HUES64 (cell line): Measurements from ENCODE around the gene F12. TPM values are rescaled to one million over a fixed set of nuclear protein-coding genes. Genes with fewer than 3 reads are reported as not detected.

ENCODE experiments used
- H3K27ac ChIP-seq: 2 replicates; pipeline ENCODE4 v1.7.0; 2013; ENCODE audit warnings: low read depth, low read length, inconsistent platforms
- H3K27me3 ChIP-seq: 2 replicates; pipeline ENCODE4 v1.6.1; 2013; ENCODE audit warnings: mild to moderate bottlenecking, low read length; ENCODE audit not compliant: insufficient read depth
- H3K36me3 ChIP-seq: 2 replicates; pipeline ENCODE4 v1.6.1; 2013; ENCODE audit warnings: mild to moderate bottlenecking, low read length; ENCODE audit not compliant: insufficient read depth
- H3K4me1 ChIP-seq: 2 replicates; pipeline ENCODE4 v1.6.1; 2013; ENCODE audit warnings: mild to moderate bottlenecking, low read length, moderate library complexity; ENCODE audit not compliant: insufficient read depth
- H3K4me3 ChIP-seq: 2 replicates; pipeline ENCODE4 v1.5.1; 2013; ENCODE audit warnings: mild to moderate bottlenecking, low read length, moderate library complexity
- H3K9ac ChIP-seq: 2 replicates; pipeline ENCODE4 v1.6.1; 2013; ENCODE audit warnings: mild to moderate bottlenecking, low read depth, low read length
- H3K9me3 ChIP-seq: 2 replicates; pipeline ENCODE4 v1.6.1; 2013; ENCODE audit warnings: low read depth, low read length; ENCODE audit not compliant: insufficient read depth
- WGBS: fragments of 150-250, 120-280 bp; methylation state at CpG from one replicate; pipeline ENCODE4 v1.1.7; 2013; ENCODE audit warnings: missing lambda C conversion rate; 5-methylcytosine and 5-hydroxymethylcytosine counted together
- polyA plus RNA-seq, 2 experiments: library from polyadenylated mRNA; stranded (reverse); fragments of 50-300 nt; gene quantifications; one replicate each; pipeline ENCODE4 v1.2.3, GENCODE V29; 2013

Gene F12
- 0.60 TPM for polyA plus RNA-seq (2013, experiment 1 of 2)
- polyA plus RNA-seq (2013, experiment 2 of 2): 1.4 TPM

DNA sequence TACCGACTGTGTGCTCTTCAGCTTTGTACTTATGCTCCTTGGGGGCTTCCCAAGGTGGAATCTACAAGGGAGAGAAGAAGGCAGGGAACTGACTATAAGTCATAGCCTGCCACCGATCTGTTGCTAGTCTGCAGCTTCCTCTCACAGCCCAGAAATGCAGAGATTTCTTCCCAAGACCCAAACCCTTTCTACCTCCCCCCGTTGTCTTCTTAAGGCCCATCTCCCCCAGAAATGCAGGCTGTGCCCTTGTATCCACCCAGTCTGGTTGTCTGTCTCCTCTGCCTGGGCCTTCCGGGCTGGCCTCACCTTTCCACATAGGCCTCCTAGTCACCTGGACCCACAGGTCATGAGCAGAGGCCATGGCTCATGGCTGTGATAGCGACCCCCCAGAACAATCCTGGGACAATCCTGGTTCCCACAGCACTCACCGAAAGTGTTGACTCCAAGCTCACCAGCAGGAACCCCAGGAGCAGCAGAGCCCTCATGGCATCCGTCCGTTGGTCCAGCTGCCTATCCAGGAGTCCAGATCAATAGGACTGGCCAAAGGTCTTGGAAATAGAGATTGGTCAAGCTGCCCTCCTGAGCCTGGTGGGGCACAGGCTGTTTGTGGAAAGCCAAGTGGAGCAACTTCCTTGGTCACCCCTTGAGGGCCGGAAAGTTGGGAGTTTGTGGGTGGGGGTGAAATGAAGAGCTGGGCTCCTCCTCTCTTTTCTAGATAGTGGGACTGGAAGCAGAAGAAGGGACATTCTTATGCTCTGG, at the start of gene F12:
F12 (minus strand) TSS at position 522 of the 759 bp plus-strand sequence; CDS start at position 485, 37 bp downstream.
- 90% methylated on average over 9 of the region's 9 CpGs for WGBS
- Histone ChIP-seq H3K4me3 (no peak within 1 kb of the TSS), H3K36me3 (no peaks in the 10 kb centered on the region), H3K27me3 (peaks cover 40% of the 10 kb centered on the region), H3K4me1 (no peaks in the 10 kb centered on the region), H3K9ac (no peak within 1 kb of the TSS), H3K9me3 (no peaks in the 10 kb centered on the region), H3K27ac (no peak within 1 kb of the TSS)

DNA sequence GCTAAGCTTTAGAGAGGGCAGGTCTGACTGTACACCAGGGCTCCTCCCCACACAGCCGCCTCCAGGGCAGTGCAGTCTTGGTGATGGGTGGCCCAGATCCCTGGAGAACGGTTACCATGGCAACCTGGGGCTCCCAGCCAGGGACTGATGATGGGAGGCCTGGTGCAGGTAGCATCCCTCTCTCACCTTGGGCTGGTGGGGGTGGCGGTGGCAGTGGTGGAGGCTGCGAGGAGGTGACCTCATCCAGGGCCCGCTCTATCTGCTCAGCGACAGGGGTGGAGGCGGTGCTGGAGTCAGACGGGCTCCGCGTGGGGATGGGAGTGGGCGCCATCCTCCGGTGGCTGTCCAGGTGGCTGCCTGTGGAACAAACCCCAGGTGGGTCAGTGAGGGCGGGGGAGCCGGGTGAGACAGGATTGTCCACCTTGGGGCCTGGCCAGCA, 49.6 kb upstream of the F12 start:
- H3K27me3 ChIP-seq: peaks cover under 1% of the 10 kb centered on the region; the same call in 1 of the 2 replicates
- H3K4me3 ChIP-seq: no peak overlapping the region
- peaks cover 11% of the 10 kb centered on the region; the same call in 1 of the 2 replicates for H3K4me1 ChIP-seq
- peaks cover 62% of the 10 kb centered on the region for H3K36me3 ChIP-seq
- H3K9ac ChIP-seq: no peak overlapping the region
- 0 out of 2 replicates have a peak overlapping the region, but pooled peaks have one; percentile 25 for H3K27ac ChIP-seq
- WGBS: 95% methylated on average over 14 of the region's 14 CpGs
- H3K9me3 ChIP-seq: no peaks in the 10 kb centered on the region

DNA sequence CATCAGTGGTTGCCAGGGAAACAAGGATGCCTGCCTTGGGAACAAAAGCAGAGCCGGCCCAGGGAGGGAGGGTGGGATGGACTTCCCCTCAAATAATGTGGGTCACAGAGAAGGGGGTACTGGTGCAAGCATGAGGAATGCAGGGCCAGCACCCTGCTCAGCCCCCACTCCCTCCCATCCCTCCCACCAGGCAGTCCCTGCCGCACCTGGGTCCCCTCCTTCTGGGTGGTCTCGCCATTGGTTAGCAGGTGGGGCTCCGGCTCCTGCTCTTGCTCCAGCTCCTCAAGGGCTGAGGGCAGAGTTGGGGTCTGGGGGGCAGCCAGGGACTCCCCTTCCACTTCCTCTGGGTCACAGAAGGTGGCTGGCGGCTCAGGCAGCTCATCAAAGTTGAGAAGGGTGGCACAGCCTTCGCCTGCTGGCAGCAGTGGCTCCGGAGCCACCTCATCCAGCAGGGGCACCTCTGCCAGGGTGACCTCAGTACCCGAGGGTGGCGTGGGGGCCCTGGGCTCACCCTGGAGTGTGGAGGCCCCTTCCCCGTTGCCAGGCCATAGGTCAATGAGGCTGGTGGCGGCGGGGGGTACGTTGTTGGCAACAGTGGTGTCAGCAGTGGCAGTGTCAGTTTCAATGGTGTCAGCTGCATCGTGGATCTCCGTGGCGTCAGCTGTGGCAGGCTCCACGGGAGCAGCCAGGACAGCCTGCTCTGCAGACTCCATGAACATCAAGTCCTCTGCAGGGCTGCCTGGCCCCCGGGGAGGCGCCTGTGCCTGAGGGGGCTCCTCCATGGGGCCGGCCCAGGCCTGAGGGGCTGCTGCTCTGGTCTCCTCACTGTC, 48.7 kb upstream of the F12 start:
- Histone ChIP-seq H3K4me1 (peaks cover 19% of the 10 kb centered on the region; the same call in 1 of the 2 replicates), H3K27ac (peak overlapping the region; percentile 58; the same call in 1 of the 2 replicates), H3K4me3 (no peak overlapping the region), H3K36me3 (peaks cover 55% of the 10 kb centered on the region), H3K27me3 (peaks cover 8% of the 10 kb centered on the region; the same call in 1 of the 2 replicates), H3K9ac (no peak overlapping the region), H3K9me3 (no peaks in the 10 kb centered on the region)
- WGBS: 87% methylated on average over 20 of the region's 20 CpGs

DNA sequence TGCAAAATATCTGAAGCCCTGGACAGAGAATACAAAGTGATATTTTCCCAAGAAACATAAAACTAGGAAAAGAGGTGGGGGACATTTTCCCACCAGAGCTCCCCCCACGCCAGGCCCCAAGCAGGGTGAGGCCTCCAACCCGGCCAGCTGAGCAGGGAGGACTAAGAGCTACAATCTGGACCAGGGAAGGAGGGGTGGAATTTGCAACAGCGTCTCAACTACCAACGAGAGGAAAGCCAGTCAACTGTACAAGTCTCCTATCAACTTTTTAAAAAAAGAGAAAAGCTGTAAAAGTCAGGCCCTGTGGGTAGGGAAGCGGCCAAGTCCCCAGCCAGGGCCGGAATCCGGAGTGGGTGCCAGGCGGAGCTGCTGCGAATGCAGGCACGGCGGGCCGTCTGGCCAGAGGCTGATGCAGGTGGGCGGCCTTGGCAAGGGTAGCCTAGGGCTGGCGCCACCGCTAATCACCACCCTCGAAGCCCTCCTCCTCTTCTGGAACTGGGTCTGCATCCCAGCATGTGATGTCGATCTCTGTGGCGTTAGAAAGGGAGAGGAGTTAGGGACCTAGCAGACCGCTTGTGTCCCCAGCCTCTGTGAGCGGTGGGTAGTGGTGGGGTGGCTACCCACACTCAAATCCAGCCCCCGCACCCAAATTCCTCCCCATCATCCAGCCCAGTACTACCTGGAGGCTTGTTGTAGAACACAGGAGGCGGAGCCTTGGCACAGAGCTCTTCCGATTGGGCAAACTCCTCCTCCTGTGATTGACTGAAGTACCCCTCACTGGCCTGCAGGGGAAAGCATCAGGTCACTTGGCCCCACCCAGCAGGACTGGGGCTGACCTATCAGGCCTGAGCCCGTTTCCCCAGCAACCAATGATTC, 47.9 kb upstream of the F12 start:
- Histone ChIP-seq H3K4me3 (no peak overlapping the region), H3K27ac (peak overlapping the region; percentile 63; the same call in 1 of the 2 replicates), H3K4me1 (peaks cover 22% of the 10 kb centered on the region; the same call in 1 of the 2 replicates), H3K9me3 (no peaks in the 10 kb centered on the region), H3K36me3 (peaks cover 48% of the 10 kb centered on the region), H3K9ac (no peak overlapping the region), H3K27me3 (peaks cover 8% of the 10 kb centered on the region; the same call in 1 of the 2 replicates)
- WGBS: 84% methylated on average over 19 of the region's 24 CpGs

DNA sequence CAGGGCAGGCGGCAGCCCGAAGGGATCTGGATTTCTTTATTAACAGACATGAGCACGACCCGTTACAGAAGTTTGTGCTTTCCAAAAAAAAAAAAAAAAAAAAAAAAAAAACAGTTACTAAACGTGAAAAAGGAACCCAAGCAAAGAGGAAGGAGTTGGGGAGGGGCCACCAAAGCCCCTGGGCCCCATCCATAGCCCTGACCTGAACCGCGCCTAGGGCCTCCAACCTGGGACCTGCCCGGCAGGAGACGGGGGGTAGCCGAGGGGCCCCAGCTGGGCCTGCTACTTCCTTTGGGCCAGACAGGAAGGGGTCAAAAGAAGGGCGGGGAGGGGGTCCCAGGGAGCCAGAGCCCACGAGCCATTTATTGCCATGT, 47.2 kb upstream of the F12 start:
- Histone ChIP-seq H3K4me3 (no peak overlapping the region), H3K9ac (no peak overlapping the region), H3K4me1 (peaks cover 22% of the 10 kb centered on the region; the same call in 1 of the 2 replicates), H3K27ac (peak overlapping the region; percentile 35; the same call in 1 of the 2 replicates), H3K27me3 (peaks cover 8% of the 10 kb centered on the region; the same call in 1 of the 2 replicates), H3K9me3 (no peaks in the 10 kb centered on the region), H3K36me3 (peaks cover 41% of the 10 kb centered on the region)
- WGBS: 68% methylated on average over 10 of the region's 12 CpGs

DNA sequence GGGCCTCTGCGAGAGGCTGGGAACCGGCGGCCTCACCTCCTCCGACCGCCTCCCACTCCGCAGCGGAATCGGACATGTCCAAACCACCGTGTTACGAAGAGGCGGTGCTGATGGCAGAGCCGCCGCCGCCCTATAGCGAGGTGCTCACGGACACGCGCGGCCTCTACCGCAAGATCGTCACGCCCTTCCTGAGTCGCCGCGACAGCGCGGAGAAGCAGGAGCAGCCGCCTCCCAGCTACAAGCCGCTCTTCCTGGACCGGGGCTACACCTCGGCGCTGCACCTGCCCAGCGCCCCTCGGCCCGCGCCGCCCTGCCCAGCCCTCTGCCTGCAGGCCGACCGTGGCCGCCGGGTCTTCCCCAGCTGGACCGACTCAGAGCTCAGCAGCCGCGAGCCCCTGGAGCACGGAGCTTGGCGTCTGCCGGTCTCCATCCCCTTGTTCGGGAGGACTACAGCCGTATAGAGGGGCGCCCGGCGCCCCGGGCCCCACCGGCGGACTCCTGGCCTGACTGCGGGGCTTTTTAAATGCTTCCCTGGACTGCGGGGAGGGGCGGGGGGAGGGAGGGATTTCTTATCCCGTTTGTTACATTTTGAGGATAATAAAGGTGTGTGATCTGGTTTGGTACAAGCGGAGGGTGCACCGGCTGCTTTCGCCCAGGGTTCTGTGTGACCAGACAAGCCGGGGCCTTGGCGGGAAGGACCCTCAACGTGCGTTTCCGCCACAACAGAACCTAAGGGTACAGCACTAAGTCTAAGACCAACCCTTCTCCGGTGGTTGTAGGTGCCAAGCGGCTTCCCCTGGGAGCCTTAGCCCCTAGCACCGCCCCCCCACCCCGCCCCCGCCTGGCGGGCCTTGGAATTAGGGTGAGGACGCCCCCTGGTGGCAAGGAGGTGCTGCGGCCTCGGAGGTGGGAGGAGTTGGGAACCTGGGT, 46.6 kb upstream of the F12 start:
- 4% methylated on average over 76 of the region's 76 CpGs for WGBS
- peaks cover 8% of the 10 kb centered on the region; the same call in 1 of the 2 replicates for H3K27me3 ChIP-seq
- H3K27ac ChIP-seq: peak overlapping the region; percentile 87
- H3K4me3 ChIP-seq: peak overlapping the region; percentile 64
- H3K9ac ChIP-seq: peak overlapping the region; percentile 88
- peaks cover 38% of the 10 kb centered on the region for H3K36me3 ChIP-seq
- no peaks in the 10 kb centered on the region for H3K9me3 ChIP-seq
- H3K4me1 ChIP-seq: peaks cover 22% of the 10 kb centered on the region; the same call in 1 of the 2 replicates

DNA sequence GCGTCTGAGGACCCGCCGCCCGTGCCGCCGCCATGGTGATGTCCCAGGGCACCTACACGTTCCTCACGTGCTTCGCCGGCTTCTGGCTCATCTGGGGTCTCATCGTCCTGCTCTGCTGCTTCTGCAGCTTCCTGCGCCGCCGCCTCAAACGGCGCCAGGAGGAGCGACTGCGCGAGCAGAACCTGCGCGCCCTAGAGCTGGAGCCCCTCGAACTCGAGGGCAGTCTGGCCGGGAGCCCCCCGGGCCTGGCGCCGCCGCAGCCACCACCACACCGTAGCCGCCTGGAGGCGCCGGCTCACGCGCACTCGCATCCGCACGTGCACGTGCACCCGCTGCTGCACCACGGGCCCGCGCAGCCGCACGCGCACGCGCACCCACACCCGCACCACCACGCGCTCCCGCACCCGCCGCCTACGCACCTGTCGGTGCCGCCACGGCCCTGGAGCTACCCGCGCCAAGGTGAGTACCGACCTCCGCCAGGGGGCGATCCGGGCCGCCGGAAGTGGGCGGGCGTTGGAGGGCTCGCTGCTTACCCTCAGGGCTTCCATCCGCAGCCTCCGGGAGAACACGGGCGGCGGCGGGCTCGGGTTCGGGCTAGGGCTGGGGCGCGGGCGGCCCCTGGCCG, 45.8 kb upstream of the F12 start:
- peaks cover 32% of the 10 kb centered on the region for H3K36me3 ChIP-seq
- no peaks in the 10 kb centered on the region for H3K9me3 ChIP-seq
- peak overlapping the region; percentile 64 for H3K4me3 ChIP-seq
- WGBS: under 1% methylated on average over 80 of the region's 80 CpGs
- H3K27ac ChIP-seq: peak overlapping the region; percentile 87
- peak overlapping the region; percentile 88 for H3K9ac ChIP-seq
- peaks cover 8% of the 10 kb centered on the region; the same call in 1 of the 2 replicates for H3K27me3 ChIP-seq
- H3K4me1 ChIP-seq: peaks cover 22% of the 10 kb centered on the region; the same call in 1 of the 2 replicates

DNA sequence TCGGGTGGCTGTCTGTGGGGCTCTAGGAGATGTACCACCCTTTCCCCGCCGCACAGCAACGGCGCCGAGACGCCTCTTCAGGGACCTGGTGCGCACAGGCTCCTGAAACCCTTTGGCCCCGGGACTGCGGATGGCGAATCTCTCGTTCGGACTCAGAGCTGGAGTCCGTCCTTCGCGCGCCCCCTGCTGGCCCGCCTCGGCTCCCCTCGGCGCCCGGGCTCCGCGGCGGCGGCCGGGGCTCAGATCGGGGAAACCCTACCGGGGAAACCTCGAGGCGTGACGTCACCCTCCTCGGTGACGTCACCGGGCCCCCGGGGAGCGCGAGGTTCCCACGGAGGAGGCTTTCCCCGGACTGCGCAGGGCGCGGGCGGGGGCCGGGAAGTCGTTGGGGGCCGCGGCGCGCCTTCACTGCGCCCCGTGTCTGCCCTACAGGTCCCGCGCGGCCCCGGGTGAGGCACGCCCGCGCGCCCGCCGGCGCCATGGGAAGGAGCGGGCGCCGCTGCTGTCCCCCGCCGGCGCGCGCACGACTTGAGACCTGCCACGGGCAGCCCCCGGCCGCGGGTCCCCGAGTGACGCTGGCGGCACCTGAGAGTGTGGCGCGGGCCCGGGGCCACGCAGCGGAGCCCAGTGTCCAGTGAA, 45.2 kb upstream of the F12 start:
- Histone ChIP-seq H3K9me3 (no peaks in the 10 kb centered on the region), H3K36me3 (peaks cover 26% of the 10 kb centered on the region), H3K27me3 (peaks cover 8% of the 10 kb centered on the region; the same call in 1 of the 2 replicates), H3K9ac (peak overlapping the region; percentile 88), H3K4me1 (peaks cover 22% of the 10 kb centered on the region; the same call in 1 of the 2 replicates), H3K27ac (peak overlapping the region; percentile 87; the same call in 1 of the 2 replicates), H3K4me3 (peak overlapping the region; percentile 64)
- WGBS: under 1% methylated on average over 84 of the region's 84 CpGs

DNA sequence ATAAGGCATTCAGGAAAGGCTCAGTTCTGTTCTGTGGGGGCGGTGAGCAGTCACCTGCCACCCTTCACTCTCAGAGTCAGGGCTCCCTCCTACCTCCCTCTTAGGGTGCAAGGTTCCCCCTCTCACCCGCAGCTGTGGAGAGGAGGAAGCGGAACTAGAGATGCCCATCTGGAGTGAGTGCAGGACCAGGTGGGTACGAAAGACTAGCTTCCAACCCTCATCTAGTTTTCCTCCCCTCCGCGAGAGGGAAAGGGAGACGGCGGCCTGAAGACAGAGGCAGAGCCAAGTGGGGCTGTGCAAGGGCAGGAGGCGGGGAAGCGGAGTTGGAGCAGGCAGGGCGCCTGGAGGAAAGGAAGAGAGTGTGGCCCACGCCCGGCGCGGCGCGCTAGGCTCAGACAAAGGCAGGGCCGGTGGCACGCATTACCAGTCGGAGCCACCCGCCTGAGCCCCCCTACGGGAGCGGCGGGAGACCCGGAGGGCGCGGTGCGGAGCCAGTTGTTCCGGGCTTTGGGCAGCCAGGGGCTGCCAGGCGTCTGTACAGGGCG, 44.6 kb upstream of the F12 start:
- peaks cover 22% of the 10 kb centered on the region; the same call in 1 of the 2 replicates for H3K4me1 ChIP-seq
- peak overlapping the region; percentile 81 for H3K9ac ChIP-seq
- 13% methylated on average over 27 of the region's 31 CpGs for WGBS
- H3K9me3 ChIP-seq: no peaks in the 10 kb centered on the region
- H3K27ac ChIP-seq: peak overlapping the region; percentile 55; the same call in 1 of the 2 replicates
- peaks cover 20% of the 10 kb centered on the region for H3K36me3 ChIP-seq
- H3K27me3 ChIP-seq: peaks cover 8% of the 10 kb centered on the region; the same call in 1 of the 2 replicates
- H3K4me3 ChIP-seq: peak overlapping the region; percentile 64
